CD4-positive, alpha-beta memory T cell (primary cell): Measurements from ENCODE around the gene TBL1X. TPM values are rescaled to one million over a fixed set of nuclear protein-coding genes. Genes with fewer than 3 reads are reported as not detected.

ENCODE experiments used
- CTCF ChIA-PET: fragments of 350-600 bp; sonication (Branson Sonifier 250); formaldehyde crosslinking; loops from one replicate; lab custom pipeline; 2021; ENCODE audit warnings: inconsistent platforms; ENCODE audit not compliant: partially characterized antibody; lab: Charles Lee
- POLR2A ChIA-PET: fragments of 350-600 bp; sonication (Branson Sonifier 250); formaldehyde crosslinking; loops from one replicate; lab custom pipeline; 2021; ENCODE audit not compliant: partially characterized antibody; lab: Charles Lee
- DNase-seq, 5 donors: peaks; one replicate each; pipeline versions ENCODE4 v3.0.0 to v3.0.0-alpha.2; 2020 to 2022; ENCODE audit warnings: mixed read lengths in 1 of 5
- H3K27ac ChIP-seq: one replicate; pipeline ENCODE4 v1.7.0; 2013; ENCODE audit warnings: low read depth, low read length
- H3K27me3 ChIP-seq: 2 replicates; pipeline ENCODE4 v1.7.0; 2013; ENCODE audit warnings: mild to moderate bottlenecking, low read length, moderate library complexity; ENCODE audit not compliant: insufficient read depth
- H3K36me3 ChIP-seq: 2 replicates; pipeline ENCODE4 v1.7.0; 2013; ENCODE audit warnings: mild to moderate bottlenecking, low read length, moderate library complexity; ENCODE audit not compliant: insufficient read depth
- H3K4me1 ChIP-seq: 2 replicates; pipeline ENCODE4 v1.7.0; 2013; ENCODE audit warnings: mild to moderate bottlenecking, low read length, moderate library complexity; ENCODE audit not compliant: insufficient read depth
- H3K4me3 ChIP-seq, 2 donors: one replicate each; pipeline ENCODE4 v1.7.0; 2013; ENCODE audit warnings: low read length in 2 of 2, mild to moderate bottlenecking in 1 of 2
- H3K9me3 ChIP-seq, 2 donors: one replicate each; pipeline ENCODE4 v1.7.0; 2013; ENCODE audit warnings: low read length in 2 of 2, control low read depth in 1 of 2; ENCODE audit not compliant: control insufficient read depth in 1 of 2
- H3K27ac Mint-ChIP-seq, 7 donors: one replicate each; pipeline ENCODE4 v1.8.0; 2020 to 2021; ENCODE audit warnings: mixed read lengths in 7 of 7, mild to moderate bottlenecking in 6 of 7, inconsistent platforms in 3 of 7, moderate library complexity in 3 of 7
- H3K27me3 Mint-ChIP-seq, 2 donors: one replicate each; pipeline ENCODE4 v1.8.0; 2020 to 2021; ENCODE audit warnings: mixed read lengths in 2 of 2
- H3K36me3 Mint-ChIP-seq, 2 donors: one replicate each; pipeline ENCODE4 v1.8.0; 2020 to 2021; ENCODE audit warnings: mixed read lengths in 2 of 2, inconsistent platforms in 1 of 2, mild to moderate bottlenecking in 1 of 2
- H3K4me1 Mint-ChIP-seq, 4 donors: one replicate each; pipeline ENCODE4 v1.8.0; 2020 to 2021; ENCODE audit warnings: mixed read lengths in 4 of 4, mild to moderate bottlenecking in 1 of 4
- H3K4me3 Mint-ChIP-seq, 8 donors: one replicate each; pipeline ENCODE4 v1.8.0; 2020 to 2021; ENCODE audit warnings: mixed read lengths in 8 of 8, mild to moderate bottlenecking in 7 of 8, moderate library complexity in 6 of 8, inconsistent platforms in 3 of 8
- H3K9me3 Mint-ChIP-seq, 8 donors: one replicate each; pipeline ENCODE4 v1.8.0; 2020 to 2021; ENCODE audit warnings: mixed read lengths in 8 of 8, mild to moderate bottlenecking in 5 of 8, inconsistent platforms in 3 of 8, moderate library complexity in 1 of 8
- intact Hi-C: fragments of 100-400 bp; cut with micrococcal nuclease; formaldehyde crosslinking; loops from one replicate; pipeline ENCODE4 v1.15.1; 2023
- polyA plus RNA-seq, 2 donors: library from polyadenylated mRNA; unstranded; fragments of 300-500 nt; fragmentation: Illumina TruSeq; gene quantifications; one replicate each; pipeline ENCODE4 v1.2.3, GENCODE V29; 2021
- total RNA-seq, 2 experiments: library from RNA; stranded (reverse); gene quantifications; one replicate each; pipeline ENCODE4 v1.2.3, GENCODE V29; 2021

The TBL1X gene
- total and polyA plus RNA-seq, 4 experiments from 2014 or later, result 6.1 to 50.5 (median 34.3) TPM

- Mint-ChIP-seq H3K9me3 (peaks cover 0 to 21% (median 14%) of the 10 kb centered on the region in 8 donors), H3K36me3 (peaks cover 4 to 5% of the 10 kb centered on the region in 2 donors), H3K4me3 (peak overlapping the region in 6 of 8 donors; percentile 10 to 75 (median 61)), H3K27ac (peak overlapping the region in 3 of 7 donors; percentile 5 to 79 (median 49)), H3K27me3 (no peaks in the 10 kb centered on the region), H3K4me1 (peaks cover 8 to 15% (median 8%) of the 10 kb centered on the region in 4 donors)
- Histone ChIP-seq H3K36me3 (no peaks in the 10 kb centered on the region), H3K27ac (no peak overlapping the region), H3K4me3 (no peak overlapping the region), H3K27me3 (no peaks in the 10 kb centered on the region), H3K9me3 (no peaks in the 10 kb centered on the region), H3K4me1 (peaks cover 9% of the 10 kb centered on the region)
- POLR2A ChIA-PET, result no interaction called here
- intact Hi-C loops, result no loop called here
- DNase-seq, result no peak
- CTCF ChIA-PET, result no interaction called here
Observed at GRCh38 chrX:9745417-9746115, 280.7 kb downstream of the TBL1X start.

- no peak overlapping the region for H3K27ac ChIP-seq
- ChIA-PET POLR2A (no interaction called here), CTCF (no interaction called here)
- no peaks in the 10 kb centered on the region for H3K9me3 ChIP-seq
- H3K36me3 Mint-ChIP-seq, result peaks cover 4 to 5% of the 10 kb centered on the region in 2 donors
- no peaks in the 10 kb centered on the region for H3K27me3 ChIP-seq
- peaks cover 9% of the 10 kb centered on the region for H3K4me1 ChIP-seq
- no peak overlapping the region for H3K27ac Mint-ChIP-seq
- peak overlapping the region in 1 of 8 donors; percentile 23 for H3K4me3 Mint-ChIP-seq
- H3K27me3 Mint-ChIP-seq, result no peaks in the 10 kb centered on the region
- intact Hi-C loops, result no loop called here
- H3K36me3 ChIP-seq, result no peaks in the 10 kb centered on the region
- H3K9me3 Mint-ChIP-seq, result peaks cover 0 to 21% (median 14%) of the 10 kb centered on the region in 8 donors
- no peak for DNase-seq
- peaks cover 8 to 15% (median 8%) of the 10 kb centered on the region in 4 donors for H3K4me1 Mint-ChIP-seq
- no peak overlapping the region for H3K4me3 ChIP-seq
Observed at GRCh38 chrX:9746148-9746888, 281.5 kb downstream of the TBL1X start.

DNA sequence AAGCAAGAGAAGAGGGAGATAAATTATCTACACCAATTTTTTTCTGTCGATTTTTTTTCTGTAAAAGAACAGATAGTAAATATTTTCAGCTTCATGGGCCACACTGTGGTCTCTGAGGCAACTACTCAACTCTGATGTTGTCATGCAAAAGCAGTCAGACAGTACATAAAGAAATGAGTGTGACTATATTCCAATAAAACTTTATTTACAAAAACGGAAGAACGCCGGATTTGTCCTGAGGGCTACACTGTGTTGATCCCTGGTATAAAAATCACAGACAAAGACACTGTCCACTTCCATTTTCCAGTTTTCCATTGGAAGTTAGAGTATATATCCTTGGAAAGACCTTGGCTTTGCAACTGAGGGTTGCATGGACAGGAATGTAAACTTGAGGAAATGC lies 282.8 kb downstream of the TBL1X start:
- Mint-ChIP-seq H3K36me3 (peaks cover 4 to 5% of the 10 kb centered on the region in 2 donors), H3K4me1 (peaks cover 8 to 15% (median 8%) of the 10 kb centered on the region in 4 donors), H3K27me3 (no peaks in the 10 kb centered on the region), H3K4me3 (no peak overlapping the region), H3K27ac (no peak overlapping the region), H3K9me3 (peaks cover 0 to 21% (median 14%) of the 10 kb centered on the region in 8 donors)
- Histone ChIP-seq H3K4me1 (peaks cover 9% of the 10 kb centered on the region), H3K36me3 (no peaks in the 10 kb centered on the region), H3K27ac (no peak overlapping the region), H3K9me3 (no peaks in the 10 kb centered on the region), H3K27me3 (no peaks in the 10 kb centered on the region), H3K4me3 (no peak overlapping the region)
- ChIA-PET POLR2A (no interaction called here), CTCF (no interaction called here)
- intact Hi-C loops, result no loop called here
- DNase-seq, result no peak

DNA sequence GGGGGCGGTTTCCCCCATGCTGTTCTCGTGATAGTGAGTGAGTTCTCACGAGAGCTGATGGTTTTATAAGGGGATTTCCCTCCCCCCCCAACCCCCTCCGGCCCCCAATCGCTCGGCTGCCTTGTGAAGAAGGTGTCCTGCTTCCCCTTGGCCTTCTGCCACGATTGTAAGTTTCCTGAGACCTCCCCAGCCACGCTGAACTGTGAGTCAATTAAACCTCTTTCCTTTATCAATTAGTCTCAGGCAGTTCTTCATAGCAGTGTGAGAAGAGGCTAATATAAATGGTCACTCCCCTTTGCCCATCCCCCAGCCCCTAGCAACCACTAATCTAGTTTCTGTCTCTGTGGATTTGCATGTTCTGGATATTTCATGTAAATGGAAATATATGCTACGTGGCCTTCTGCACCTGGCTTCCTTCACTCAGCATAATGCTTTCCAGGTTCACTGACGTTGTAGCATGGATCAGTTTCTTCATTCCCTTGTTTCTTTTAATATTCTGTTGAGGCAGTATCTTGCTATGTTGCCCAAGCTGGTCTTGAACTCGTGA lies 284.4 kb downstream of the TBL1X start:
- no peak overlapping the region for H3K4me3 ChIP-seq
- no peaks in the 10 kb centered on the region for H3K27me3 ChIP-seq
- peaks cover 0 to 18% (median 10%) of the 10 kb centered on the region in 8 donors for H3K9me3 Mint-ChIP-seq
- H3K4me1 Mint-ChIP-seq, result peaks cover 7 to 15% (median 8%) of the 10 kb centered on the region in 4 donors
- H3K36me3 Mint-ChIP-seq, result peaks cover 4 to 5% of the 10 kb centered on the region in 2 donors
- ChIA-PET POLR2A (no interaction called here), CTCF (no interaction called here)
- H3K9me3 ChIP-seq, result no peaks in the 10 kb centered on the region
- no peak for DNase-seq
- intact Hi-C loops, result no loop called here
- H3K4me1 ChIP-seq, result peaks cover 9% of the 10 kb centered on the region
- no peak overlapping the region for H3K27ac ChIP-seq
- H3K27ac Mint-ChIP-seq, result no peak overlapping the region
- H3K4me3 Mint-ChIP-seq, result no peak overlapping the region
- no peaks in the 10 kb centered on the region for H3K36me3 ChIP-seq
- no peaks in the 10 kb centered on the region for H3K27me3 Mint-ChIP-seq

- CTCF ChIA-PET, result no interaction called here
- no peaks in the 10 kb centered on the region for H3K36me3 Mint-ChIP-seq
- no peak overlapping the region for H3K4me3 ChIP-seq
- H3K4me3 Mint-ChIP-seq, result no peak overlapping the region
- no peaks in the 10 kb centered on the region for H3K4me1 ChIP-seq
- no peak overlapping the region for H3K27ac ChIP-seq
- no peaks in the 10 kb centered on the region for H3K27me3 ChIP-seq
- H3K9me3 ChIP-seq, result no peaks in the 10 kb centered on the region
- no peaks in the 10 kb centered on the region for H3K4me1 Mint-ChIP-seq
- H3K9me3 Mint-ChIP-seq, result peaks cover 0 to 13% (median 5%) of the 10 kb centered on the region in 8 donors
- no peak overlapping the region for H3K27ac Mint-ChIP-seq
- POLR2A ChIA-PET, result no interaction called here
- H3K36me3 ChIP-seq, result no peaks in the 10 kb centered on the region
- intact Hi-C loops, result no loop called here
- DNase-seq, result no peak
- H3K27me3 Mint-ChIP-seq, result peaks cover 0 to 4% of the 10 kb centered on the region in 2 donors
Observed at GRCh38 chrX:9757366-9757765, 292.5 kb downstream of the TBL1X start.

DNA sequence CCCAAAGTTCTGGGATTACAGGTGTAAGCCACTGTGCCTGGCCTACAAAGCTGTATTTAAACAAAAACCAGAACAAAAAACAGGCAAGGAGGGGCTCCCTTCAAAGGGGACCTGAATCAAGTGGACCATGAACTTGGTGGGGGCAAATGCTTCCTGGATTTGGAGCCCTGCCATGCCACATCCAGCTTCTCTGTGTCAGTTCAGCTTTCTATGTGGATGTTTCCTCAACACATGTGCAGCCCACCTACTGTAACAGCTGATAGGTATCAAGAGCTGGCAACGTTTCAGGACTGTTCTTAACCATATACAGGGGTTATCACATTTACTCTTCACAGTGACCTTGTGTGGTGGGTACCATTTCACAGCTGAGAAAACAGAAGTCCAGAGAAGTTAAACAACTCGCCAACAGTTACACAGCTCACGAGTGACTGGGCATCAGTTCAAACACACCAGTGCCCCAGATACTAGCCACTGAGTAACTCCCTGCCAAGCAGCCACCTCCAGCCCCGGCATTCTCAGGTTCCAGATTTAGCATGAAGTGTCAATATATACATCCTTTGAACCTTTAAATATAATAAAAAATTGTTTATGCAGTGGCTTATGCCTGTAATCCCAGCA lies 293.3 kb downstream of the TBL1X start:
- intact Hi-C loops, result no loop called here
- ChIA-PET POLR2A (no interaction called here), CTCF (no interaction called here)

GRCh38 chrX:9759337-9759736 lies 294.5 kb downstream of the TBL1X start:
- Histone ChIP-seq H3K4me3 (no peak overlapping the region), H3K4me1 (no peaks in the 10 kb centered on the region), H3K27ac (no peak overlapping the region), H3K27me3 (no peaks in the 10 kb centered on the region), H3K36me3 (no peaks in the 10 kb centered on the region), H3K9me3 (no peaks in the 10 kb centered on the region)
- intact Hi-C loops, result no loop called here
- H3K27me3 Mint-ChIP-seq, result peaks cover 3 to 6% of the 10 kb centered on the region in 2 donors
- H3K4me1 Mint-ChIP-seq, result no peaks in the 10 kb centered on the region
- H3K9me3 Mint-ChIP-seq, result peaks cover 0 to 13% (median 4%) of the 10 kb centered on the region in 8 donors
- H3K4me3 Mint-ChIP-seq, result no peak overlapping the region
- DNase-seq, result no peak
- H3K36me3 Mint-ChIP-seq, result no peaks in the 10 kb centered on the region
- ChIA-PET CTCF (no interaction called here), POLR2A (no interaction called here)
- no peak overlapping the region for H3K27ac Mint-ChIP-seq

More for the DNA sequence above, 293.3 kb downstream of the TBL1X start:
- Mint-ChIP-seq H3K4me1 (no peaks in the 10 kb centered on the region), H3K9me3 (peaks cover 0 to 13% (median 4%) of the 10 kb centered on the region in 8 donors), H3K36me3 (no peaks in the 10 kb centered on the region), H3K27ac (no peak overlapping the region), H3K27me3 (peaks cover 0 to 4% of the 10 kb centered on the region in 2 donors), H3K4me3 (no peak overlapping the region)
- DNase-seq, result no peak
- no peaks in the 10 kb centered on the region for H3K27me3 ChIP-seq
- H3K27ac ChIP-seq, result no peak overlapping the region
- no peaks in the 10 kb centered on the region for H3K9me3 ChIP-seq
- H3K4me1 ChIP-seq, result no peaks in the 10 kb centered on the region
- no peaks in the 10 kb centered on the region for H3K36me3 ChIP-seq
- no peak overlapping the region for H3K4me3 ChIP-seq
